ENCODE measurements around the gene FASTK.

Gene FASTK

GRCh38 chr7:151080067-151080521, 515 bp downstream of the FASTK start:
- DNase-seq, result peak; percentile 14

GRCh38 chr7:151079199-151079910, 1.3 kb downstream of the FASTK start:
- DNase-seq, result no peak

- no peak for DNase-seq
Measured at GRCh38 chr7:151078233-151079040, 2.2 kb downstream of the FASTK start.

GRCh38 chr7:151077705-151078232, 2.8 kb downstream of the FASTK start:
- DNase-seq, result no peak

GRCh38 chr7:151076863-151077704, 3.5 kb downstream of the FASTK start:
- no peak for DNase-seq

GRCh38 chr7:151075978-151076426, 4.6 kb downstream of the FASTK start:
- no peak for DNase-seq

- DNase-seq, result no peak
Measured at GRCh38 chr7:151075662-151075971, 5.0 kb downstream of the FASTK start.

GRCh38 chr7:151074817-151075661, 5.6 kb downstream of the FASTK start:
- DNase-seq, result no peak

- no peak for DNase-seq
Measured at GRCh38 chr7:151073990-151074389, 6.6 kb downstream of the FASTK start.

- DNase-seq, result no peak
Measured at GRCh38 chr7:151071032-151071866, 9.4 kb downstream of the FASTK start.

- DNase-seq, result no peak
Measured at GRCh38 chr7:151070574-151070960, 10.0 kb downstream of the FASTK start.

- DNase-seq, result no peak
Measured at GRCh38 chr7:151069841-151070573, 10.6 kb downstream of the FASTK start.

GRCh38 chr7:151068069-151068773, 12.4 kb downstream of the FASTK start:
- DNase-seq, result no peak

GRCh38 chr7:151066273-151066974, 14.2 kb downstream of the FASTK start:
- no peak for DNase-seq

GRCh38 chr7:151065516-151065915, 15.1 kb downstream of the FASTK start:
- DNase-seq, result no peak

GRCh38 chr7:151064993-151065392, 15.6 kb downstream of the FASTK start:
- DNase-seq, result no peak

- no peak for DNase-seq
Measured at GRCh38 chr7:151064454-151064853, 16.2 kb downstream of the FASTK start.

GRCh38 chr7:151063212-151063561, 17.4 kb downstream of the FASTK start:
- DNase-seq, result no peak

All from MV-4-11 (cell line).